Glomerular visceral epithelial cell (primary cell): ENCODE measurements around the gene SLC5A1.
A peak's percentile ranks its signal among the peaks of the same experiment; 100 is the strongest.

Source experiments
- DNase-seq: peaks from one replicate; pipeline ENCODE4 v3.0.0-alpha.2; 2016; ENCODE audit errors: extremely low spot score

The SLC5A1 gene

GRCh38 chr22:32042924-32043323 is at the start of gene SLC5A1:
SLC5A1 (plus strand) TSS chr22:32043261; CDS start chr22:32043282, 21 bp downstream.
- DNase-seq, result no peak

GRCh38 chr22:31995046-31995445 is 48.0 kb upstream of the SLC5A1 start:
- no peak for DNase-seq

GRCh38 chr22:31995807-31996206 is 47.3 kb upstream of the SLC5A1 start:
- no peak for DNase-seq

GRCh38 chr22:31998784-31999385 is 44.2 kb upstream of the SLC5A1 start:
- DNase-seq, result no peak

- no peak for DNase-seq
Observed at GRCh38 chr22:32000181-32000580, 42.9 kb upstream of the SLC5A1 start.

GRCh38 chr22:32005453-32005852 is 37.6 kb upstream of the SLC5A1 start:
- peak; percentile 4 for DNase-seq

GRCh38 chr22:32013200-32013599 is 29.9 kb upstream of the SLC5A1 start:
- DNase-seq, result no peak

- DNase-seq, result no peak
Observed at GRCh38 chr22:32016081-32016480, 27.0 kb upstream of the SLC5A1 start.

- no peak for DNase-seq
Observed at GRCh38 chr22:32018056-32018455, 25.0 kb upstream of the SLC5A1 start.

- peak; percentile 57 for DNase-seq
Observed at GRCh38 chr22:32020117-32020516, 22.9 kb upstream of the SLC5A1 start.

- no peak for DNase-seq
Observed at GRCh38 chr22:32021716-32022115, 21.3 kb upstream of the SLC5A1 start.

GRCh38 chr22:32023251-32023827 is 19.7 kb upstream of the SLC5A1 start:
- no peak for DNase-seq

- no peak for DNase-seq
Observed at GRCh38 chr22:32024796-32025195, 18.3 kb upstream of the SLC5A1 start.

GRCh38 chr22:32030518-32031247 is 12.4 kb upstream of the SLC5A1 start:
- no peak for DNase-seq

GRCh38 chr22:32031466-32031865 is 11.6 kb upstream of the SLC5A1 start:
- no peak for DNase-seq

GRCh38 chr22:32034275-32034674 is 8.8 kb upstream of the SLC5A1 start:
- no peak for DNase-seq

- no peak for DNase-seq
Observed at GRCh38 chr22:32037236-32037635, 5.8 kb upstream of the SLC5A1 start.

GRCh38 chr22:32040324-32040904 is 2.6 kb upstream of the SLC5A1 start:
- no peak for DNase-seq

GRCh38 chr22:32043391-32043790 is 330 bp downstream of the SLC5A1 start:
- DNase-seq, result no peak

GRCh38 chr22:32044477-32044876 is 1.4 kb downstream of the SLC5A1 start:
- no peak for DNase-seq

- DNase-seq, result no peak
Observed at GRCh38 chr22:32044913-32045312, 1.9 kb downstream of the SLC5A1 start.

GRCh38 chr22:32048069-32048468 is 5.0 kb downstream of the SLC5A1 start:
- DNase-seq, result no peak
